A673 (cell line): ENCODE data around the gene HSPB3. TPM values are rescaled to one million over a fixed set of nuclear protein-coding genes. Genes with fewer than 3 reads are reported as not detected.
"Not testable (repeated sequence)": the region's sequence is repeated elsewhere in the genome, so short reads cannot be mapped to it uniquely, and the experiment has no call there.

Source experiments
- BruUV-seq: library from RNA; stranded (reverse); fragments of 400-500 nt; replicated peaks from 2 replicates; lab custom pipeline; 2021; lab: Mats Ljungman, UMichigan
- CTCF ChIA-PET: fragments of 300-600 bp; sonication (Branson Sonifier 250); formaldehyde crosslinking; loops from one replicate; lab custom pipeline; 2022; ENCODE audit warnings: antibody characterized with exemption; lab: Charles Lee
- POLR2A ChIA-PET: fragments of 300-600 bp; sonication (Branson Sonifier 250); formaldehyde crosslinking; loops from one replicate; lab custom pipeline; 2022; ENCODE audit warnings: antibody characterized with exemption; ENCODE audit not compliant: low non-redundant PET; lab: Charles Lee
- DNase-seq: peaks from one replicate; pipeline ENCODE4 v3.0.0-alpha.2; 2015; ENCODE audit warnings: low spot score
- H3K27ac ChIP-seq: fragments of 200-600 bp; sonication (generic); 2 replicates; pipeline ENCODE4 v1.5.1; 2016; ENCODE audit warnings: mixed run types, low read depth, mild to moderate bottlenecking, mixed read lengths, antibody characterized with exemption, low read length; ENCODE audit not compliant: poor library complexity, severe bottlenecking
- H3K27me3 ChIP-seq: fragments of 200-600 bp; sonication (generic); replicated peaks from 2 replicates; pipeline ENCODE4 v1.6.1; 2017; ENCODE audit warnings: mixed run types, low read depth, mild to moderate bottlenecking, mixed read lengths, antibody characterized with exemption, low read length; ENCODE audit not compliant: insufficient read depth, poor library complexity
- H3K36me3 ChIP-seq: fragments of 200-600 bp; sonication (generic); 2 replicates; pipeline ENCODE4 v1.6.1; 2016; ENCODE audit warnings: mixed run types, mild to moderate bottlenecking, mixed read lengths, antibody characterized with exemption, low read length; ENCODE audit not compliant: insufficient read depth, poor library complexity, severe bottlenecking
- H3K4me1 ChIP-seq: fragments of 200-600 bp; sonication (generic); 2 replicates; pipeline ENCODE4 v1.6.1; 2017; ENCODE audit warnings: mixed run types, mild to moderate bottlenecking, mixed read lengths, antibody characterized with exemption, low read length; ENCODE audit not compliant: insufficient read depth, poor library complexity, severe bottlenecking
- H3K4me3 ChIP-seq: fragments of 200-600 bp; sonication (generic); 2 replicates; pipeline ENCODE4 v1.5.1; 2016; ENCODE audit warnings: low read depth, mixed run types, mild to moderate bottlenecking, mixed read lengths, low read length; ENCODE audit not compliant: poor library complexity, severe bottlenecking
- H3K9me3 ChIP-seq: fragments of 200-600 bp; sonication (generic); 2 replicates; pipeline ENCODE4 v1.6.1; 2016; ENCODE audit warnings: mixed run types, low read depth, mild to moderate bottlenecking, mixed read lengths, antibody characterized with exemption, low read length; ENCODE audit not compliant: poor library complexity, severe bottlenecking
- EZH2 ChIP-seq: fragments of 200-600 bp; sonication (generic); IDR thresholded peaks from 2 replicates; pipeline ENCODE4 v1.6.1; 2017; ENCODE audit warnings: borderline replicate concordance, low read depth, mild to moderate bottlenecking, mixed read lengths, antibody characterized with exemption, low read length; ENCODE audit not compliant: poor library complexity, severe bottlenecking
- intact Hi-C: fragments of 100-400 bp; cut with micrococcal nuclease; formaldehyde crosslinking; loops from one replicate; pipeline ENCODE4 v1.10.0; 2022; ENCODE audit not compliant: unreplicated experiment
- total RNA-seq: library from RNA; stranded (reverse); gene quantifications from 2 replicates; pipeline ENCODE4 v1.2.3, GENCODE V29; 2021
- TF ChIP-seq, protein P1 (sequence below): fragments of 300-800, 200-600 bp; sonication (generic); conservative IDR thresholded peaks from 2 replicates; pipeline ENCODE4 v1.5.1; 2017; ENCODE audit warnings: low read depth, mild to moderate bottlenecking, antibody characterized with exemption, low read length, moderate library complexity, mixed read lengths

HSPB3 gene
- total RNA-seq, 1 experiment from 2014 or later = not detected

DNA sequence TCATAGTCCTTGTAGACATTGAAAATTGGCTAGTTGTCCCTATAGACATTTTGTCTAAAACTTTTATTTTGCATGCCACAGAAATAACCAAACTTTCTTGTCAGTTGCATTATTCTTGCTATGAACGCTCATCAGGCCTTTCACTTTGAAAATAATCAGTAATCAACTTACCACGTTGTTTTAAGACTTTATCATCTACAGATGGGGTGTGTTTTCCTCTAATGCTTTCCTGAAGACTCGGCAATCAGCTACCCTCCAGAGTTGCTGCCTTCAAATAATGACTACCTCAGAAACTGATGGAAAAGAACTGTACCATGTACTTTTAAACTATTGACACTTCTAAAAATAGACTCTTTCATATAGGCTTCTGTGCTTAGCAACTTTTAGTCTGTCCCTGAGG is 33.5 kb upstream of the HSPB3 start:
- DNase-seq = no peak
- POLR2A ChIA-PET = no interaction called here
- H3K27me3 ChIP-seq = no peaks in the 10 kb centered on the region
- no peaks in the 10 kb centered on the region for H3K9me3 ChIP-seq
- no peaks in the 10 kb centered on the region for H3K36me3 ChIP-seq
- H3K4me3 ChIP-seq = no peak overlapping the region
- no peak overlapping the region for H3K27ac ChIP-seq
- no peaks in the 10 kb centered on the region for H3K4me1 ChIP-seq
- intact Hi-C loops = no loop called here
- no TSS peak for BruUV-seq
- no peak for TF ChIP-seq EZH2
- CTCF ChIA-PET = no interaction called here

DNA sequence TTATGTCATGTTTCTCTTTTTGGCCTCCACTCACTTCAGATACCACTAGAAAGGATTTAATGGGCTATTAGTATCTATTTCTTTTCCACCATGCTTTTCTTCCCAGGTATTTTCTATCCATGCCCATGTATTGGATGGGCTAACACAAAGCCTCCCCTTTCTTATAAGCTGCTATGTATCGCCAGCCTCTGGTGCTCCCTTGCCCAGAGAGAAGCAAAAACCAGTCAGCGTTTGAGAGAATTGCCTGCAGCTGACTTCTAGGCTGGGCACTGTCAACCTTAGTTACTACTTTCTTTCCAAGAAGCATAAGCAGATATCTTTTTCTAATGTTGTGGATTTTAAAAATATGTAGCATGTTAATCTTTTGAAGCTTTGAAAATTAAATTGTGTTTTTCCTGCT is 30.2 kb upstream of the HSPB3 start:
- no peak for TF ChIP-seq EZH2
- TF ChIP-seq, protein P1, sequence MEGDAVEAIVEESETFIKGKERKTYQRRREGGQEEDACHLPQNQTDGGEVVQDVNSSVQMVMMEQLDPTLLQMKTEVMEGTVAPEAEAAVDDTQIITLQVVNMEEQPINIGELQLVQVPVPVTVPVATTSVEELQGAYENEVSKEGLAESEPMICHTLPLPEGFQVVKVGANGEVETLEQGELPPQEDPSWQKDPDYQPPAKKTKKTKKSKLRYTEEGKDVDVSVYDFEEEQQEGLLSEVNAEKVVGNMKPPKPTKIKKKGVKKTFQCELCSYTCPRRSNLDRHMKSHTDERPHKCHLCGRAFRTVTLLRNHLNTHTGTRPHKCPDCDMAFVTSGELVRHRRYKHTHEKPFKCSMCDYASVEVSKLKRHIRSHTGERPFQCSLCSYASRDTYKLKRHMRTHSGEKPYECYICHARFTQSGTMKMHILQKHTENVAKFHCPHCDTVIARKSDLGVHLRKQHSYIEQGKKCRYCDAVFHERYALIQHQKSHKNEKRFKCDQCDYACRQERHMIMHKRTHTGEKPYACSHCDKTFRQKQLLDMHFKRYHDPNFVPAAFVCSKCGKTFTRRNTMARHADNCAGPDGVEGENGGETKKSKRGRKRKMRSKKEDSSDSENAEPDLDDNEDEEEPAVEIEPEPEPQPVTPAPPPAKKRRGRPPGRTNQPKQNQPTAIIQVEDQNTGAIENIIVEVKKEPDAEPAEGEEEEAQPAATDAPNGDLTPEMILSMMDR = no peak
- intact Hi-C loops = no loop called here
- POLR2A ChIA-PET = no interaction called here
- no peak for DNase-seq
- CTCF ChIA-PET = no interaction called here
- no peak overlapping the region for H3K27ac ChIP-seq
- no peaks in the 10 kb centered on the region for H3K4me1 ChIP-seq
- no peaks in the 10 kb centered on the region for H3K36me3 ChIP-seq
- no TSS peak for BruUV-seq
- H3K9me3 ChIP-seq = no peaks in the 10 kb centered on the region
- no peaks in the 10 kb centered on the region for H3K27me3 ChIP-seq
- H3K4me3 ChIP-seq = no peak overlapping the region

DNA sequence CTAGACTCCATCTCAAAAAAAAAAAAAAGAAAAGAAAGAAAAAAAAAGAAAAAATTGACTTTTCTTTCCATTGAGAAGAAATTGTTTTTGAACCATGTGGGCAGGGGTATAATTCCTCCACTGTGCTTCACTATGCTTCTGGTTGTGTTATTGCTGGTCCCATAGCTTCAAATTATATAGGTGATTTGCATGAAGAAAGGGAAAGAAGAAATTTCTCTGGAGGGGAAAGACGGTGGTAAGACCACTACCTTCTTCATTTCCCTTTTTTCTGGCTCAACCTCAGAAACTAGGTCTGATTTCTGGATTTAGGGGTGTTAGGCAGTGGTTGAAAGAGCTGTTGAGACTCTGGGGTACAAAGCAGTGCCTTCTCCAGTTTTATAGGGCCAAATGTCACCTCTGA is 29.3 kb upstream of the HSPB3 start:
- BruUV-seq = no TSS peak
- intact Hi-C loops = no loop called here
- no peak for TF ChIP-seq EZH2
- TF ChIP-seq, protein P1 = no peak
- DNase-seq = no peak
- H3K27me3 ChIP-seq = no peaks in the 10 kb centered on the region
- no peaks in the 10 kb centered on the region for H3K4me1 ChIP-seq
- no peaks in the 10 kb centered on the region for H3K36me3 ChIP-seq
- ChIA-PET CTCF (no interaction called here), POLR2A (interaction anchor here (0.7 kb wide), 1 partner anchor 58 kb away, joined by 5 read pairs; no protein-coding TSS in a partner anchor)
- no peaks in the 10 kb centered on the region for H3K9me3 ChIP-seq
- H3K27ac ChIP-seq = no peak overlapping the region
- H3K4me3 ChIP-seq = no peak overlapping the region

DNA sequence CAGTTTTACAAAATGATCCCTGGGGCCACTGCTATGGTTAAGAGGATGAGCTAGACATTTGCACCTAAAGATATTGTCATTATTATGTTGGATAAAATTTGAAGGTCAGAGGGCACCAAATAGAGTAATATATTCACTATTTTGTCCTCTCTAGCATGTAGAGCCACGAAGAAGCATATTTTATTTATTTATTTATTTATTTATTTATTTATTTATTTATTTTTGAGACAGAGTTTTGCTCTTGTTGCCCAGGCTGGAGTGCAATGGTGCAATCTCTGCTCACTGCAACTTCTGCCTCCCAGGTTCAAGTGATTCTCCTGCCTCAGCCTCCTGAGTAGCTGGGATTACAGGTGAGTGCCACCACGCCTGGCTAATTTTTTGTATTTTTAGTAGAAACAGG is 20.8 kb upstream of the HSPB3 start:
- H3K4me1 ChIP-seq, H3K27me3 ChIP-seq, POLR2A ChIA-PET, intact Hi-C loops, CTCF ChIA-PET, H3K36me3 ChIP-seq, DNase-seq, H3K9me3 ChIP-seq, H3K27ac ChIP-seq, BruUV-seq, H3K4me3 ChIP-seq: not testable (repeated sequence)
